Germinal center (tissue), 1 donor: ENCODE data around the gene KIF26B.

Experiments
- DNase-seq: peaks from one replicate; pipeline ENCODE4 v3.0.0; 2012; ENCODE audit warnings: mixed read lengths, low spot score

KIF26B gene

DNA sequence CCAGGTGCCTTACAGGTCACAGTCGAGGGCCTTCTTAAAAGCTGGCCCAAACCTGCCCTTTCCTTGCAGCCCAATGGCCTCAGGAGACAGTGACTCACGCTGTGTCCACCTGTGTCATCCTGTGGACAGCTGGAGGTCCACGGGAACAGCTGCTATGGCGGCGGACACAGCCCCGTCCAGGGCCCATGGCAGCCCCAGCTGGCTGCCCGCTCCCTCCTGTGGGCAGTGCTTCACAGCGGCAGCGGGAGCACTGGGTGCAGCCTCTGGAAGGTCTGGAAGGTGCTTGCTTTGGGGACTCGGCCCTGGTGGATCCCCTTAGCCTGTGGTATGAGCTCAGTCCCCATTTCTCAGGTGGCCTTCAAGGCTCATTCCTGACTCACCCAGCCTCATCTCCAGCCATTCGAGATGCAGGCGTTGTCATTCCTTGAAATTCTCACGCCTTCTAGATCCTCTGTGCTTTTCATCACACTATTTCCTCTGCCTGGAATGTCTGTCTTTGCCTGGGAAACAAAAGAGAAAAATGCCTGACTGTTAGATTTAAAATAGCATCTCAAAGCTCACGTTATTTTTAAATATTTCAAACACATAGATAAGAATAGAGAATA lies 86.8 kb downstream of the KIF26B start:
- no peak for DNase-seq

DNA sequence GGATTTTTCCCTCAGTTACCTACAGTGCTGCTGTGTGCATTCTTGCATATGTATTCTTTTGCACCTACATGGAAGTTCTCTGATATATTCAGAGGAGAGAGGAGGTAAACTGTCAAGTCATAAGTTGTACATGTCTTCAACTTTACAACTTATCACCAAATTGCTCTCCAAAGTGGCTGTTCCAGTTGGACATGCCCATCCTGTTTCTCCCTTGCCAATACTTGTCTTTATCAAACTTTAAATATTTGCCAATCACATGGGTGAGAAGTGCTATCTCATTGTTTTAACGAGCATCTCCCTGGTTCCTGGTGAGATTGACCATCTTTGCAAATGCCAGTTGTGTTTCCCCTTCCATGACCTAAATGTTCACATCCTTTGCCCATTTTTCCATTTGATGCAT lies 88.2 kb downstream of the KIF26B start:
- no peak for DNase-seq

DNA sequence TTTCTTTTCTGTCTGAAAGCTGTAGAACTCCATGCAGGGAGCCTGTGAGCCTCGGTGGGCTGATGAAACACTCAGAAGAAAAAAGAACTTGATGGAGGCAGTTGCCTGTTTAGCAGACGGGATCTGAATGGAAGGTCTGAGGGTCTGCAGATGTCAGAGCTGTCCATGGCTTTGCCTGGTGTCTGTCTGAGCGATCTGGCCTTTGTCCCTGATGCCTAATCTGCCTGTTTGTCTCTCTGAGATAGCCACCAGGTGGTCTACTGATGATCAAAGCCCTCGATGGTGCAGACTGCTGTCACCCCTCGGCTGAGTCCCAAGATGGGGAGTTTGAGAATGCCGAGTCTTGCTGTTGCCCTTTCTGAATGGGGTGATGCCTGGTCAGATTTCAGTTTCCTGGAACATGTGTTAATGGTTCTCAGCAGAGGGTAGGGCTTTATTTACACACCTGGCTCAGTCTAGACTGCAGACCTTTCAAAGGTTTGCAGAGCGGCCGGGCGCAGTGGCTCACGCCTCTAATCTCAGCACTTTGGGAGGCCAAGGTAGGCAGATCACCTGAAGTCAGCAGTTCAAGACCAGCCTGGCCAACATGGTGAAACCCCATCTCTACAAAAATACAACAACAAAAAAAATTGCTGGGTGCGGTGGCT lies 90.4 kb downstream of the KIF26B start:
- DNase-seq, result no peak

DNA sequence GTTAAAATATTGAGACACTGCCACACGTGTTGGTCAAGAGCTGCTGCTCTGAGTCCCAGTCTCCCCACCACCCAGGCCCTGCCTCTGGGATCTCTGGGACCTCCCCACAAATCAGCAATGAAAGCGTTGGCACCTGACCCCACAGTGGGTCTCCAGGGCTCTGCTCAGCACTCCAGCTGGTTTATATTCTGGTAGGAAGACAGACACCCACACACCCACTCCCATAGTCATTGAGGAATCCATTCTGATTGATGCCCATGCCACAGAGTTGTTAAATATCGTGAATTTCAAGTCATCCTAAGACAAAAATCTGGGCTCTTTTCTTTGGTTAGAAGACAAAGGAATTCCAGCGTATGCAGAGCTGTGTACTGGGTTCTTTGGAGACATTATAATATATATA lies 91.6 kb downstream of the KIF26B start:
- DNase-seq, result no peak

DNA sequence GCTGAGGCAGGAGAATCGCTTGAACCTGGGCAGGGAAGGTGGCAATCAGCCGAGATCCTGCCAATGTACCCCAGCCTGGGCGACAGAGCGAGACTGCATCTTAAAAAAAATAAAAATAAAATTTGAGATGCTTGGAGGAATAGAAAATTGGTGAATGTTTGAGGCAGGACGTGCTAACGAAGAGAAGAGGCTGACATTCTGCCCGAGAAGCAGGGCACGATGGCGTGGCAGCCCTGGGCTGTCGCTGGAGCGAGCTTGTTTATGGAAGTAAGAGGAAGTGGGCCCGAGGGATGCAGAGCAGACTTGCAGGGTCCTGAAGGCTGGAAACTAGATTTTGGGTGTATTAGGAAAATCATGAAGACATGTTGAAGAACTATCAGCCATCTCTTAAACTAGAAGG lies 92.6 kb downstream of the KIF26B start:
- DNase-seq, result no peak

DNA sequence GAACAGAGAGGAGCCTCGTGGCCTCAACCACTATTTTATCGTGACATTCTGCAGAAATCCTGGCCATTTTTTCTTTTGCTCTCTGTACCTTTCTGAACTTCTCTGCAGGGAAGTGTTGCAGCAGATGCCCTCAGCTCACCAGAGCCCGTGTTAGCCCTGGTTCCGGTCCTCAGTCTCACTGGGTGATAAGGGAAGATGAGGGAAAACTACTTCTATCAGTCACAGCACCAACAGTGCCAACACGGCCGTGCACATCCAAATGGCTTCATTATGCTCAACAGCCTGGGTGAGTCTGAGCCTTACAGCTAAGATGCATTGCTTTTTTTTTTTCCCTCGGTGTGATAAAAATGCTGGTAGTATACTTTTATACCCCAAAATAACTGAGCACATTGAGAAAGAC lies 93.0 kb downstream of the KIF26B start:
- DNase-seq, result no peak

DNA sequence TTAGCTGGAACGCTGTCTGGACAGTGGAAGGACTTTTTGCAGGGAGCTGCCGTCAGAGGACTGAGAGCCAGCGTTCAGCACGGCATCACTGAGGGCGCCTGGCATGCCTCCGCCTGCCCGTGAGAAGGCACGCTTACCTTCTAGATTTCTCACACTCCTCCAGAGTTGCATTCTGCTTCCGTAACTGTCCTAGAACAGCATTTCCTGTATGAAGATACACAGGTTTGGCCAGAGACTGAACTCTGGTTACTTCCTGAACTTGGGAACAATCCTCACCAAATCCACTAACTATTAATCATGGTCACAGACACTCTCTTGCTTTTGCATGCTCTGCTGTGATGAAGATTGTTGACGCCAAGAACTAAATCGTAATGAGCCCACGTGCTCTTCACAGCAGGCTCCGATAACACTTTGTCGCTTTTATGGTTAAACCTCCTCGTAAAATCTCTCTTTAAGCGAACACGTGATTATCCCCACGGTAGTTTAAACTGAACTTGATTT lies 93.5 kb downstream of the KIF26B start:
- DNase-seq, result no peak

DNA sequence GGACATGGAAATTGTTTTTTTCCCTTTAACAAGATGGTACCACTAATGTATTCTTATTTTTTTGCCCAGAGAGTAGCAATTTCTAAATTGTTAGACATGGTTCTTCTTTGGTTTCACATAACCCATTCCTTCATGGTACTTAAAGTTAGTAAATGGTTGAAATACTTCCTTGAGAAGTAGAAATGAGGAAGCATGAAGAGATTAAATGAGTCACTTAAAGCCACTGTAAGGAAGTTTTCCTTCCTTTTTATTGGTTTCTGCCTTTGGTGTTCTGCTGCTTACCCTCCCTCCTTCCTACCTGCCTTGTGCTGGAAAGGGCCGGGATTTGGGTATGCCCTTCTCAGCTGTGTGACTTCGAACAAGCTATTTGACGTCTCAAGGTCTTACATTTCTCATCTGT lies 101.0 kb downstream of the KIF26B start:
- no peak for DNase-seq

DNA sequence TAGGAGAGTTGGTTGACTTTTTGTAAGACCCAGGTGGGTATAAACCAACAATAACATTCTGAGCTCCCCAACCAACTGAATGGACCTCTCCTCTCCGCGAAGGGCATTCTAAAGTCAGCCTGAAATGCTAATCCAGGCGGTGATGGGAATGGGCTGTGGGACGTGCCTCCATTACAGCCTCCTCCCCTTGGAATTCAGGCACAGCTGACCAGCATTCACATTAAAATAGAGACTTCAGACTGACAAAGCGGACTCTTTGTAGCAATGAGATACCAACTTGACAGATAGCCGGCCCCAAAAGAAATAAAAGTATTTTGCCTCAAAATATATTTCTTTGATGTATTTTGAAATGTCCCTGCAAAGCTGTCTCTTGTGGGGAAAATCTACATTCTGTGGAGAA lies 101.7 kb downstream of the KIF26B start:
- no peak for DNase-seq

DNA sequence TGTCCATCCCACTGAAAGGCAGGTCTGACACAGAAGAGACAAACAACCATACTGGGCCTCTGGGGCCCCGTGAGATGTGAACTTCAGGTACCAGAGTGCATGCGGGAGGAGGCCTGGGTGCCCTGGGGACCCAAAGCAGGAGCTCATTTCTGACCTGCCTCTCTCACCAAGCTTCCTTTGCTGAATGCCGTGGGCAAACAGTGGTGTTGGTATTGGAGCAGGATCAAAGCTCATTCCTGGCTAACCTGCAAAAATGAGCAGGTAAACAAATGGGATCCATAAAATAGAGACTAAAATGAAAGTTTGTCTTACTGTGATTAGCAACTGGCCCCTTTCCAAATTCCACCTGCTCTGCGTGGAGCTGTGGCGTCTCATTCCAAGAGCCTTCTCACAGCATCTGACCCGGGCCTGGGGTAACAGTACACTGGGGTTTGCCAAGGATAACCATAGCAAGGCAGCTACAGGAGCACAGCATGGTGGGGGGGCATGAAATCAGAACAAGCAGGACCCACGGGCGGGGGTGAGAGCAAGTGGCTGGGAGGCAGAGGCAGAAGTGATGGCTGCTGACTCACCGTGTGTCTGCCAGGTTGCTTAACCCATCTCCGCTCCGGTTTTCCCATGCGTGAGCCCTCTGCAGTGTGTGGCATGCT lies 103.6 kb downstream of the KIF26B start:
- DNase-seq, result no peak

DNA sequence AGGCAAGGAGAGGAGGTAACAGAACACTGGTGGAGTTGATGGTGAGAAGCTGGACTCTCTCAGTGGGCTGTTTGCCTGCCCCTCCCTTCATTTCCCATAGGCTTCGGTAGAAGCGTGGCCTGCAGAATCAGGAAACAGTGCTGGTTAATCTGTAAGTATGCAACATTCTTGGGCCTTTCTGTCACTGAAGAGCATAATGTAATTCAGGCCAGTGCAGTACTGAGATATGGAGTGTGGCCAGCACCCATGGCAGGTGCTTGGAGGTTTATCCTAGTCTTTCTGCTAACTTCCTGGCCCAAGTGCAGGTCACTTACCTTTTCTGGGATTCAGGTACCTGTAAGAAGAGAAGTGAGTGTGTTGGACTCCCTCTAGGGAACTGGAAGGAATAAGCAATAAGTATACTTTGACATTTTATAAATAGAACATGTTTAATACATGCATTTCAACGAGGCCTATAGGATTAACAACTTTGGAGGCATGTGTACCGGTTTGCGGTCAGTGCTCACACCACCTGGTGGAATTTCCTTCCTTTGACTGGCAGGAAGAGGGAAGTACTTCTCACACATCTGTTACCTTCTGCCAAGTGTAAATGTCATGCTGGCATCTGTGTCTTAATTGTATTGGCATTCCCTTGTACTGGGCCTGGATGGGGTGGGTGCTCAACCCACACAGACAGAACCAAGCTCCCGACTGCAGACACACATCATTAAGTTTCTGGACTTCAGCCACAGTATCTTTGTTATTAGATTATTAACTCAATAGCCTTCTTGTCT lies 105.5 kb downstream of the KIF26B start:
- no peak for DNase-seq

DNA sequence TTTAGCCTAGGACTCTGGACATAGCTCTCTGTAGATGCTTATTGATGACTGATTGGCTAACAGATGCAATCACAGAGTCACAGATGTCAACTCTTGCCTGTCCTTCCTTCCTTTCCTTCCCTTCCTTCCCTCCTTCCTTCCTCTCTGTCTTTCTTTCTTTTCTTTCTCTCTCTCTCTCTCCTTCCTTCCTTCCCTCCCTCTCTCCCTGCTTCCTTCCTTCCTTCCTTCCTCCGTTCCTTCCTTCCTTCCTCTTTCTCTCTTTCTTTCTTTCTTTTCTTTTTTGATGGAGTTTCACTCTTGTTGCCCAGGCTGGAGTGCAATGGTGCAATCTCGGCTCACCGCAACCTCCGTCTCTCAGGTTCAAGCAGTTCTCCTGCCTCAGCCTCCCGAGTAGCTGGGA lies 106.1 kb downstream of the KIF26B start:
- no peak for DNase-seq

DNA sequence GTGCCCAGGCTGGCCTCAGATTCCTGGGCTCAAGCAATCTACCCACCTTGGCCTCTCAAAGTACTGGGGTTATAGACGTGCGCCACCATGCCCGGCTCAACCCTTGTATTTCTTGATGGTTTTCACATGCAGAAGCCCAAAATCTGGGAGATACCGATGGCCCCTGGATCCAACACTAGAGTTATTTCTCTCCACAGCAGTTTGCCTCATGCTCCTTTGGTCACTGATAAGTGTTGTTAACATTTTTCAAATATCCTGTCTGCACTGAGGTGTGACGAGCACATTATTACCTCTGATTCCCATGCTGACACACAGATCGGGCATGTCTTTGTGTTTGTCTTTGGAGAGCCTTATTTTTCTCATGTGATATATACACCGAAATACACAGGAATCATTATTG lies 107.0 kb downstream of the KIF26B start:
- DNase-seq, result no peak

DNA sequence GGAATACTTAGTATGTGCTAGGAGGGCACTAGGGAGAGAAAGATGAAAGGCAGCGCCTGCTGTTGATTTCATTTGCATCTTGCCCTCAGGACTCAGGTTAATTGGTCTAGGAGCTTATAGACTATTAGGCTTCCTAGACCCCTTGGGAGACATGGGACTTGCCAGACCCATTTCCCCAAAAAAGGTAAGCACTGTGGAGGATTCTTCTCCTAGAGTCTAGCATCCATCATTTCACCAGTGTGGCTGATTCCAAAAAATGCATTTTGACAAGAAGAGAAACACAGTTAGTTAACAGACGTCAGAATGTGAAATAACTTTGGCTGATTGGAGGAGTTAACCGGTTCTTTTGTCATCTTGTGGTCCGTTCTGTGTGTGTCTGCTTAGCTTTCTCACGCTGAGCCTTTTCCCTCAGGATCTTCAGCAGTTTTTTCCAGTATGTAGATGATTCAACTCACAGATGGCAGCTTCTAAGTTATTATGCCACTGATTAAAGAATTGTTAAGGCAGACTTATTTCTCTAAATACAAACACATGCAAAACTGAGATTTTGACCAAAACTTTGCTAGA lies 108.8 kb downstream of the KIF26B start:
- no peak for DNase-seq

DNA sequence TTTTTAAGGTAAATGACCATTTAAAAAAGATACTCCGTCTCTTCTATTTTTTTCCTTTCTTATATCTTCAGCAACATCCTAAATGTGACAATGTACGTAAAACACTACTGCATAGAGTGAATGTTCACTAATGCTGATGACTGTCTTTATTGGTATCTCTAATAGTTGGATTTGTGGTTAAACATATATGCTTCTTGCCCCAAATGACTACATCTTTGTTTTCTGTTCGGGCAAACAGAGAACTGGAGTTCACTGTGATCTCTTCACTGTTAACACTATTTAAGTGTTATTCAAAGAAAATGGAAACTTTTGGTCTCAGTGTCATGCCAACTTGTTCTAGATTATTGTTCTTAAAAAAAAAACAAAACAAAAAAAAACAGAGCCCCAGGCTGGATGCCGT lies 109.4 kb downstream of the KIF26B start:
- DNase-seq, result no peak

DNA sequence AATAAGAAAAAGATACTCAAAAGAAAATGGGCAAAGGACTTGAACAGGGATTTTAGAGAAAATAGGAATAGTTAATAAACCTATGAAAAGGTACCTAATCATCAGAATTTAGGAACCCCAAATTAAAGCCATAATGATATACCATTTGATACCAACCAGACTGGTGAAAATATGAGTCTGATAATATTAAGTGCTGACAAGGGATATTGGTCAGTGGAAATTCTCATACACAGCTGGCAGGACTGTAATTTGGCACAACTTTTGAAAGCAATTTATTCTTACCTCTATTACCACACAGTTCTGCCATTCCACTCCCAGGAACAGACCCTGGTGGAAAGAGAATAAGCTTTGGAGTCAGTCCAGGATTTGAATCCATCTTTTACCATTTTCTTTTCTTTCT lies 111.3 kb downstream of the KIF26B start:
- no peak for DNase-seq

DNA sequence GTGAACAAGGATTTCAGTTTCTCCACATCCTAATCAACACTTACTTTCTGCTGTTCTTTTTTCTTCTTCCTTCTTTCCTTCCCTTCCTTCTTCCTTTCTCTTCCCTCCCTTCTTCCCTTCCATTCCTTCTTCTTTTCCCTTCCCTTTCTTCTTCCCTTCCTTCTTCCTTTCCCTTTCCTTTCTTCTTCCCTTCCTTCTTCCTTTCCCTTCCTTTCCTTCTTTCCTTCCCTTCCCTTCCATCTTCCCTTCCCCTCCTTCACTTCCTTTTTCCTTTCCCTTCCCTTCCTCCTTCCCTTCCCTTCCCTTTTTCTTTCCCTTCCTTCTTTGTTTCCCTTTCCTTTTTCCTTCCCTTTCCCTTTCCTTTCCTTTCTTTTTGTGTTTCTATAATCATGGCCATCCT lies 115.3 kb downstream of the KIF26B start:
- no peak for DNase-seq

DNA sequence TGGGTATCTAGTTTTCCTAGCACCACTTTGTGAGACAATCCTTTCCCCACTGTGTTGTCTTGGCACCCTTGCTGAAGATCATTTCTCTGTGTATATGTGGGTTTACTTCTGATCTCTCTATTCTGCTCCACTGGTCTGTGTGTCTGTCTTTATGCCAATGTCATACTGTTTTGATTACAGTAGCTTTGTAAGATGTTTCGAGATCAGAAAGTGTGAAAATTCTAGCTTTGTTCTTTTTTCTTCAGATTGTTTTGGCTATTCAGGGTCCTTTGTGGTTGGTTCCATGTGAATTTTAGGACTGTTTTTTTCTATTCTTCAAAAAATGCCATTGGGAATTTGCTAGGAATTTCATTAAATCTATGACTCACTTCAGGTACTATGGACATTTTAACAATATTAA lies 116.2 kb downstream of the KIF26B start:
- no peak for DNase-seq

DNA sequence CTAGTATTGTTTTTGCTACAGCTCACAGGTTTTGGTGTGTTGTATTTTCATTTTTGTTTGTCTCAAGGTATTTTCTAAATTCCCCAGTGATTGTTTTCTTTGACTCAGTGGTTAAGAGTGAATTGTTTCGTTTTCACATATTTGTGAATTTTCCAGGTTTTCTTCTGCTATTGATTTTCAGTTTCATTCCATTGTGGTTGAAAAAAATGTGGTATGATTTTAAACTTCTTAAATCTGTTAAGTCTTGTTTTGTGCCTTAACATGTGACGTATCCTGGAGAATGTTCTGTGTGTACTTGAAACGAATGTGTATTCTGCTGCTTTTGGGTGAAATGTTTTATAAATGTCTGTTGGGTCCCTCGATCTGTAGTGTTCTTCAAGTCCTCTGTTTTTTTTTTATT lies 117.9 kb downstream of the KIF26B start:
- no peak for DNase-seq

DNA sequence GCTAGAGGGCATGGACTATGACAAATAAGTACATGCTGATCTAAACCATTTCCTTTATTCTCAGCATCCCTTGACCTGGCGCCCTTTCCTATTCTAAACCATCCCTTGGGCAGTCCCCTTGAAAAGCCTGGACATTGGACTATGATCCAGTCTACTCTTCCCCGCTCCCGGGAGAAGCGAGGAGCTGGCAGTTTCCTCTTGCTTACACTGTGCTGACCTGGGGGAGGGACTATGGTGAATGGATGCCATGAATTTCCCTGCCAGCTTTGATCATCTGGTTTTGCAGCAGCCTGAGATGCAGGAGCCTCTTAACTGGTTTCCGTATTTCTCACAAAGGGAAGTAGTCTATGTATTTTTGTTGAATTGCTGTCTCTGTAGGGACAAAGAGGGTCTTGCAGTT lies 121.7 kb downstream of the KIF26B start:
- DNase-seq, result no peak

DNA sequence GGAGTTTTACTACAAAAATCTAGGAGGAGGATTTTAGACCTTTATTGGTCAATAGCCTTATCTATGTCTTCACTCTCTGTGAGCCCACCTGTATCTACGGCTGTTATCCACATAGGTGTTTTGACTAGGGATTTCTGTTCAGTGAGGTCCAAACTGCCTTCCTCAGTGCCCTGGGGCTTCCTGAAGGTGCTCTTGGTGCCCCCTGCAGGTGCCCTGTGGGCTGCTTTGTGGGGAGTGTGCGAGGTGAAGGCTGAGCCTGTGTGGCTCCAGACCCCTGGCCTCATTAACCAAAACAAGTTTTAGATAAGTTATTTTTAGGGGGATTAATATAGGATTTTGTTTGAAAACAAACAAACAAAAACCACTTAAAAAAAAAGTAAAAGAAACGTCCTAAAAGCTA lies 122.5 kb downstream of the KIF26B start:
- DNase-seq, result no peak

DNA sequence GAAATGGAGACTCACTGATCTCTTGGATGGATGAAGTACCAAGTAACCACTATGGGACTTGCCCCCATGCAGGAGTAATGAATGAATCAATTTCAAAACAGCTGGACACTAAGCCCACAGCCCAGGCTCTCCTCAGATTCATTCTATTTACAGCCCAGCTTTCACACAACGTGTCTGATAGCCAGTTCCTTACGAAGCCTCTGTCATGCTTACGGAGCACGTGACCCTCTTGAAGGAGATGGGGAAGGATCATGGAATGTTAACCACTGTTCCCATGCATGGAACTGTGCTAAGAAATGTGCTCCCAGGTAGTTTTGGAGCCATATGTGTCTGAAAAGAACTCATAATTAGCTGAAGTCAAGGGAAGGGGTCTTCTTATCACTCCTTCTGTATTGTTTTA lies 124.1 kb downstream of the KIF26B start:
- DNase-seq, result no peak

DNA sequence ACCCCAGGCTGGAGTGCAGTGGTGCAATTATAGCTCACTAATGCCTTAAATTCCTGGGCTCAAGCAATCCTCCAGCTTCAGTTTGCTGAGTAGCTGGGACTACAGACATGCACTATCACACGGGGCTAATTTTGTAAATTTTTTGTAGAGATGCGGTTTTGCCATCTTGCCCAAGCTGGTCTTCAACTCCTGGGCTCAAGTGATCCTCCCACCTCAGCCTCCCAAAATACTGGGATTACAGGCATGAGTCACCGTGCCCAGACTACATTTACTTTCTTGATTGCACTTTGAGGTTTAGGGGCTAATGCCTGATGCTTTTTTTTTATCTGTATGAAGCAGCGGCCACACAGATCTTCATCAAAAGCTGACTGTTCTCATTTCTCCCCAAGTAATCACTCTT lies 124.6 kb downstream of the KIF26B start:
- no peak for DNase-seq
